ENCODE measurements around the gene BAG2.

Gene BAG2

GRCh38 chr6:57222743-57223077 lies 50.6 kb downstream of the BAG2 start:
- DNase-seq, result peak in 1 of 3 donors; percentile 2

GRCh38 chr6:57224769-57225515 lies 52.8 kb downstream of the BAG2 start:
- DNase-seq, result peak; percentile 53 to 58 (median 57)

GRCh38 chr6:57226221-57226620 lies 54.1 kb downstream of the BAG2 start:
- DNase-seq, result no peak
